Measurements from ENCODE around the gene ULK4. TPM values are rescaled to one million over a fixed set of nuclear protein-coding genes. Genes with fewer than 3 reads are reported as not detected.

Gene ULK4
- total and polyA plus RNA-seq, 2 experiments from 2014 or later, result 1.8 to 3.7 TPM

- Histone ChIP-seq H3K27me3 (no peaks in the 10 kb centered on the region), H3K9me3 (ENCODE audit: low read depth) (no peaks in the 10 kb centered on the region), H3K27ac (no peak overlapping the region), H3K4me1 (ENCODE audit: low read depth) (no peaks in the 10 kb centered on the region), H3K36me3 (no peaks in the 10 kb centered on the region), H3K4me3 (no peak overlapping the region)
- DNase-seq (ENCODE audit: low read depth in 1 of 2, low spot score in 1 of 2), result no peak
- TF ChIP-seq CTCF (IDR thresholded peaks at IDR 0.05; ENCODE audit: low read depth, low read length), result no peak
Observed at GRCh38 chr3:41482134-41482533, 479.8 kb downstream of the ULK4 start.

- TF ChIP-seq CTCF (IDR thresholded peaks at IDR 0.05; ENCODE audit: low read depth, low read length), result no peak
- H3K4me3 ChIP-seq, result no peak overlapping the region
- no peaks in the 10 kb centered on the region for H3K9me3 ChIP-seq (ENCODE audit: low read depth)
- H3K27me3 ChIP-seq, result no peaks in the 10 kb centered on the region
- H3K27ac ChIP-seq, result no peak overlapping the region
- no peaks in the 10 kb centered on the region for H3K4me1 ChIP-seq (ENCODE audit: low read depth)
- no peaks in the 10 kb centered on the region for H3K36me3 ChIP-seq
- no peak for DNase-seq (ENCODE audit: low read depth in 1 of 2, low spot score in 1 of 2)
Observed at GRCh38 chr3:41478278-41478677, 483.6 kb downstream of the ULK4 start.

- no peaks in the 10 kb centered on the region for H3K9me3 ChIP-seq (ENCODE audit: low read depth)
- H3K36me3 ChIP-seq, result no peaks in the 10 kb centered on the region
- DNase-seq (ENCODE audit: low read depth in 1 of 2, low spot score in 1 of 2), result no peak
- no peaks in the 10 kb centered on the region for H3K4me1 ChIP-seq (ENCODE audit: low read depth)
- no peak for TF ChIP-seq CTCF (IDR thresholded peaks at IDR 0.05; ENCODE audit: low read depth, low read length)
- no peak overlapping the region for H3K4me3 ChIP-seq
- H3K27ac ChIP-seq, result no peak overlapping the region
- H3K27me3 ChIP-seq, result no peaks in the 10 kb centered on the region
Observed at GRCh38 chr3:41477399-41478014, 484.4 kb downstream of the ULK4 start.

- no peaks in the 10 kb centered on the region for H3K36me3 ChIP-seq
- TF ChIP-seq CTCF (IDR thresholded peaks at IDR 0.05; ENCODE audit: low read depth, low read length), result no peak
- H3K4me1 ChIP-seq (ENCODE audit: low read depth), result no peaks in the 10 kb centered on the region
- H3K4me3 ChIP-seq, result no peak overlapping the region
- no peaks in the 10 kb centered on the region for H3K27me3 ChIP-seq
- H3K27ac ChIP-seq, result no peak overlapping the region
- no peak for DNase-seq (ENCODE audit: low read depth in 1 of 2, low spot score in 1 of 2)
- H3K9me3 ChIP-seq (ENCODE audit: low read depth), result no peaks in the 10 kb centered on the region
Observed at GRCh38 chr3:41469083-41469482, 492.8 kb downstream of the ULK4 start.

- no peaks in the 10 kb centered on the region for H3K4me1 ChIP-seq (ENCODE audit: low read depth)
- no peaks in the 10 kb centered on the region for H3K27me3 ChIP-seq
- H3K27ac ChIP-seq, result no peak overlapping the region
- no peaks in the 10 kb centered on the region for H3K36me3 ChIP-seq
- H3K4me3 ChIP-seq, result no peak overlapping the region
- DNase-seq (ENCODE audit: low read depth in 1 of 2, low spot score in 1 of 2), result no peak
- H3K9me3 ChIP-seq (ENCODE audit: low read depth), result no peaks in the 10 kb centered on the region
- TF ChIP-seq CTCF (IDR thresholded peaks at IDR 0.05; ENCODE audit: low read depth, low read length), result no peak
Observed at GRCh38 chr3:41467481-41467880, 494.4 kb downstream of the ULK4 start.

All from cardiac muscle cell (in vitro differentiated cells and primary cell).